GDM1 (cell line): ENCODE results near the gene S1PR3.

Experiments used
- DNase-seq: peaks from one replicate; lab custom pipeline; 2025; lab: John Stamatoyannopoulos, UW

The S1PR3 gene

GRCh38 chr9:88969646-88970373 lies 21.5 kb upstream of the S1PR3 start:
- DNase-seq: no peak

- no peak for DNase-seq
These were observed 19.9 kb upstream of the S1PR3 start for GRCh38 chr9:88971131-88971960.

- no peak for DNase-seq
These were observed 18.9 kb upstream of the S1PR3 start for GRCh38 chr9:88972401-88972800.

- no peak for DNase-seq
These were observed 17.8 kb upstream of the S1PR3 start for GRCh38 chr9:88973281-88974045.

GRCh38 chr9:88974641-88975040 lies 16.6 kb upstream of the S1PR3 start:
- DNase-seq: no peak

GRCh38 chr9:88975966-88976889 lies 15.0 kb upstream of the S1PR3 start:
- DNase-seq: no peak

GRCh38 chr9:88976890-88977257 lies 14.4 kb upstream of the S1PR3 start:
- no peak for DNase-seq

GRCh38 chr9:88978034-88978433 lies 13.2 kb upstream of the S1PR3 start:
- no peak for DNase-seq

GRCh38 chr9:88979021-88979420 lies 12.2 kb upstream of the S1PR3 start:
- no peak for DNase-seq

GRCh38 chr9:88979791-88980190 lies 11.5 kb upstream of the S1PR3 start:
- no peak for DNase-seq

GRCh38 chr9:88980740-88981203 lies 10.5 kb upstream of the S1PR3 start:
- no peak for DNase-seq

- no peak for DNase-seq
These were observed 7.3 kb upstream of the S1PR3 start for GRCh38 chr9:88983865-88984542.

- no peak for DNase-seq
These were observed 6.8 kb upstream of the S1PR3 start for GRCh38 chr9:88984543-88984883.

GRCh38 chr9:88985616-88986015 lies 5.7 kb upstream of the S1PR3 start:
- no peak for DNase-seq

GRCh38 chr9:88986776-88987175 lies 4.5 kb upstream of the S1PR3 start:
- no peak for DNase-seq

GRCh38 chr9:88987661-88988060 lies 3.6 kb upstream of the S1PR3 start:
- DNase-seq: no peak

- no peak for DNase-seq
These were observed 2.2 kb upstream of the S1PR3 start for GRCh38 chr9:88988796-88989641.

GRCh38 chr9:88990041-88990728 lies 1.1 kb upstream of the S1PR3 start:
- no peak for DNase-seq

- DNase-seq: no peak
These were observed 571 bp upstream of the S1PR3 start for GRCh38 chr9:88990729-88991065.

- DNase-seq: no peak
These were observed 1.3 kb downstream of the S1PR3 start for GRCh38 chr9:88992556-88992955.
